ENCODE results near the gene CCL23.
"Not testable (repeated sequence)": the region's sequence is repeated elsewhere in the genome, so short reads cannot be mapped to it uniquely, and the experiment has no call there.

The CCL23 gene

GRCh38 chr17:36027761-36028160, 10.0 kb upstream of the CCL23 start:
- no peak for DNase-seq (ENCODE audit: low read depth)
- no peak overlapping the region for H3K4me3 ChIP-seq (ENCODE audit: low read length)
- TF ChIP-seq CTCF (conservative IDR thresholded peaks at IDR 0.05; ENCODE audit: low read depth, low read length) = no peak

GRCh38 chr17:36024106-36024869, 6.5 kb upstream of the CCL23 start:
- TF ChIP-seq CTCF (conservative IDR thresholded peaks at IDR 0.05; ENCODE audit: low read depth, low read length) = no peak
- no peak overlapping the region for H3K4me3 ChIP-seq (ENCODE audit: low read length)
- DNase-seq (ENCODE audit: low read depth) = no peak

DNA sequence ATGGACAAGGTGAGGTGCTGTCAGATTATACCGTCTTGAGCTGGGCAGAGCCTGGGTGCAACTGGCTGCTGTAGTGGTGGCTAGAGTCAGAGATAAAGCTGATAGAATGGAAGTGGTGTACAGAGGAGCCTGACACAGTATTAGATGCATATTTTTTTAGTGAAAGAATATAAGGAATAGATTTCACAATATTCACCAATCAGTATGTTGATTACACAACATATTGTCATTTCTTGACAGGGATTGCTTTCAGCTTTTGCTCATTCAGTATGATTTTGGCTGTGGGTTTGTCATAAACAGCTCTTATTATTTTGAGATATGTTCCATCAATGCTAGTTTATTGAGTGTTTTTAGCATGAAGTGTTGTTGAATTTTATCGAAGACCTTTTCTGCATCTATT, 1.7 kb upstream of the CCL23 start:
- H3K4me3 ChIP-seq (ENCODE audit: low read length) = no peak overlapping the region
- TF ChIP-seq CTCF (conservative IDR thresholded peaks at IDR 0.05; ENCODE audit: low read depth, low read length) = no peak
- no peak for DNase-seq (ENCODE audit: low read depth)

DNA sequence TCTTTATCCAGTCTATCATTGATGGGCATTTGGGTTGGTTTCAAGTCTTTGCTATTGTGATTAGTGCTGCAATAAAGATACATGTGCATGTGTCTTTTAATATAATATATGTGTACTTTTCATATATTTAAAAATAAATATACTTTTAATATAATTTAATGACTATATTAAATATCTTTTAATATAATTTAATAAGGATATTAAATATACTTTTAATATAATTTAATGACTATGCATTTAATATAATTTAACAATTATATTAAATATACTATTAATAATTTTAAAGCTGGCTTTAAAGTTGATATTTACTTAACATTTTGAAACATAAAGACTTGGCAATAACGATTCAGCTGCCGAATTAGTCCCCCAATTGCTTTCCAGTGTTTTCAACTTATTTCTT, 1.2 kb downstream of the CCL23 start:
- no peak for TF ChIP-seq CTCF (conservative IDR thresholded peaks at IDR 0.05; ENCODE audit: low read depth, low read length)
- no peak overlapping the region for H3K4me3 ChIP-seq (ENCODE audit: low read length)
- no peak for DNase-seq (ENCODE audit: low read depth)

DNA sequence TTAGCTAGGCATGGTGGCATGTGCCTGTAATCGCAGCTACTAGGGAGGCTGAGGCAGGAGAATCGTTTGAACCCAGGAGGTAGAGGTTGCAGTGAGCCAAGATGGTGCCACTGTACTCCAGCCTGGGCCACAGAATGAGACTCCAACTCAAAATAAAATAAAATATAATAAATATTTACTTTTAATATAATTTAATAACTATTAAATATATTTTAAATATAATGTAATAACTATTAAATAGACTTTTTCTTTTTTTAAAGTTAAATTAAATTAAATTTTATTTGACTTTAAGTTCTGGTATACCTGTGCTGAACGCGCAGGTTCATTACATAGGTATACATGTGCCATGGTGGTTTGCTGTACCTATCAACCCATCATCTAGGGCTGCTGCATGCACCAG, 1.9 kb downstream of the CCL23 start:
- not testable (repeated sequence) for H3K4me3 ChIP-seq (ENCODE audit: low read length); DNase-seq (ENCODE audit: low read depth)

GRCh38 chr17:36014946-36015345, 2.8 kb downstream of the CCL23 start:
- no peak for TF ChIP-seq CTCF (conservative IDR thresholded peaks at IDR 0.05; ENCODE audit: low read depth, low read length)
- no peak overlapping the region for H3K4me3 ChIP-seq (ENCODE audit: low read length)
- no peak for DNase-seq (ENCODE audit: low read depth)

- H3K4me3 ChIP-seq (ENCODE audit: low read length) = no peak overlapping the region
- TF ChIP-seq CTCF (conservative IDR thresholded peaks at IDR 0.05; ENCODE audit: low read depth, low read length) = no peak
- DNase-seq (ENCODE audit: low read depth) = no peak
Measured at GRCh38 chr17:36011201-36011600, 6.6 kb downstream of the CCL23 start.

Measured in retinal pigment epithelial cell (primary cell).